Psoas muscle (tissue), 8 donors: ENCODE data around the gene MID1. TPM values are rescaled to one million over a fixed set of nuclear protein-coding genes. Genes with fewer than 3 reads are reported as not detected.

ENCODE experiments used
- ATAC-seq, 4 donors: fragments of 200-7000 bp; cut with Tn5 transposase; one replicate each; pipeline ENCODE4 v1.9.1; 2020; ENCODE audit warnings: moderate library complexity in 3 of 4, mild to moderate bottlenecking in 2 of 4
- DNase-seq, 2 donors: peaks; one replicate each; pipeline ENCODE4 v3.0.0-alpha.2; 2020
- H3K27ac ChIP-seq: fragments of 200-600 bp; one replicate; pipeline ENCODE4 v1.8.0; 2022
- H3K27me3 ChIP-seq, 3 donors: fragments of 200-600 bp in 1 of 3; one replicate each; pipeline versions ENCODE4 v1.6.1 to v1.8.0; 2013 to 2022; ENCODE audit warnings: low read length in 2 of 3, mild to moderate bottlenecking in 2 of 3, moderate library complexity in 1 of 3; ENCODE audit not compliant: insufficient read depth in 3 of 3
- H3K36me3 ChIP-seq, 2 donors: fragments of 200-600 bp in 1 of 2; one replicate each; pipeline versions ENCODE4 v1.6.1 to v1.8.0; 2013 to 2022; ENCODE audit warnings: low read depth in 1 of 2, mild to moderate bottlenecking in 1 of 2, moderate library complexity in 1 of 2; ENCODE audit not compliant: insufficient read depth in 1 of 2
- H3K4me1 ChIP-seq: fragments of 200-600 bp; one replicate; pipeline ENCODE4 v1.8.0; 2022
- H3K4me3 ChIP-seq: fragments of 200-600 bp; one replicate; pipeline ENCODE4 v1.8.0; 2022; ENCODE audit warnings: mild to moderate bottlenecking
- H3K9me3 ChIP-seq: fragments of 200-600 bp; one replicate; pipeline ENCODE4 v1.8.0; 2022
- WGBS, 3 donors: extraction: QIAGEN DNeasy Blood & Tissue Kit; methylation state at CpG; one replicate each; pipeline versions ENCODE4 v1.1.6 to v1.1.7; 2013; 5-methylcytosine and 5-hydroxymethylcytosine counted together
- intact Hi-C, 2 donors: fragments of 100-400 bp; cut with DNase I; formaldehyde crosslinking; loops; one replicate each; pipeline versions ENCODE4 v1.11.0 to v1.14.2; 2022
- polyA plus RNA-seq, 3 donors: library from polyadenylated mRNA; stranded (reverse); fragments of 200-250 nt; gene quantifications; one replicate each; pipeline ENCODE4 v1.2.3, GENCODE V29; 2013
- total RNA-seq, 4 donors: library from RNA; stranded (reverse); fragmentation: NEBNext Ultra II Directional in 2 of 4; extraction: Animal tissue kit (Norgen Biotek cat#: 25700) in 2 of 4; gene quantifications; one replicate each; pipeline versions ENCODE4 v1.2.1 to v1.2.4, GENCODE V29; 2021 to 2023
- TF ChIP-seq, protein P1 (sequence below): fragments of 200-600 bp; IDR thresholded peaks from one replicate; pipeline ENCODE4 v1.8.0; 2022; ENCODE audit warnings: antibody characterized with exemption
- donor health status: healthy with polysubstance abuse.
- donor health status: DM: no; HTN: no; CAD: no; lungs with moderate emphysema.
- donor health status: Bipolar disorder and iron deficiency.
- donor health status: healthy.
- donor health status: DM: yes; HTN: yes; CAD: no.
- donor health status: DM: no; HTN: no; CAD: no.
- donor health status: DM: no; HTN: no; CAD: no.
- donor health status: DM: yes; HTN: yes; CAD: no.

Gene MID1
- total and polyA plus RNA-seq, 7 donors = 0.28 to 1.6 (median 0.90) TPM

DNA sequence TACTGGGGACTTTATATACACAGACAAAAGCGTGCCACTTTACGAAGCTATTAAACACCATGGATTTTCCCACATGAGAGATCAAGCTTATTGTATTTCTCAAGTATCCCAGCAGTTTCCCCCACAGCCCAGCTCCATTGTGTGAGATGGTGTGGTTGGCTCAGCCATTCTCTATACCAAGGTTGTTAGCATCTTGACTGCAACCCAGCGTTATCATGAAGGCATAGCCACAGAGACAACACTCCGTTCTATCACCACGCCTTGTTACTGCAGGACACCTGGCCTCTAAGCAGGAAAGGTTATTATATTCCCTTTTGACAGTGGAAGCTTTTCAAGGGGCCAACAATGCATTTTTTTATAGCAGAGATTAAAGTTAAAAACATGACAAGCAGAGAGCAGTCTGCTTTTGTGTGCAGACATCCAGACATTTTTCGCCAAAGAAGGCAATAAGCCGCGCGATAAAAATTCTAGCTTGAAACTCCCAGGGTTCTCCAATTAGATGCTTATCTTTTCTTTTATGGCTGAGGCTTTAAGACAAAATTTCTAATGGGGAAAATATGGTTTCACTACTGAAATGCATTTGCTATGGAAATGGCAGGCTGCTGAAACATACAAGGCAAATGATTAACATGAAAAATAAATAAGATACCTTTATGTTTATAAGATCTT is 206.1 kb downstream of the MID1 start:
- Histone ChIP-seq H3K4me1 (no peaks in the 10 kb centered on the region), H3K4me3 (no peak overlapping the region), H3K27ac (no peak overlapping the region), H3K9me3 (no peaks in the 10 kb centered on the region), H3K36me3 (no peaks in the 10 kb centered on the region), H3K27me3 (no peaks in the 10 kb centered on the region)
- intact Hi-C loops = no loop called here
- TF ChIP-seq, protein P1, sequence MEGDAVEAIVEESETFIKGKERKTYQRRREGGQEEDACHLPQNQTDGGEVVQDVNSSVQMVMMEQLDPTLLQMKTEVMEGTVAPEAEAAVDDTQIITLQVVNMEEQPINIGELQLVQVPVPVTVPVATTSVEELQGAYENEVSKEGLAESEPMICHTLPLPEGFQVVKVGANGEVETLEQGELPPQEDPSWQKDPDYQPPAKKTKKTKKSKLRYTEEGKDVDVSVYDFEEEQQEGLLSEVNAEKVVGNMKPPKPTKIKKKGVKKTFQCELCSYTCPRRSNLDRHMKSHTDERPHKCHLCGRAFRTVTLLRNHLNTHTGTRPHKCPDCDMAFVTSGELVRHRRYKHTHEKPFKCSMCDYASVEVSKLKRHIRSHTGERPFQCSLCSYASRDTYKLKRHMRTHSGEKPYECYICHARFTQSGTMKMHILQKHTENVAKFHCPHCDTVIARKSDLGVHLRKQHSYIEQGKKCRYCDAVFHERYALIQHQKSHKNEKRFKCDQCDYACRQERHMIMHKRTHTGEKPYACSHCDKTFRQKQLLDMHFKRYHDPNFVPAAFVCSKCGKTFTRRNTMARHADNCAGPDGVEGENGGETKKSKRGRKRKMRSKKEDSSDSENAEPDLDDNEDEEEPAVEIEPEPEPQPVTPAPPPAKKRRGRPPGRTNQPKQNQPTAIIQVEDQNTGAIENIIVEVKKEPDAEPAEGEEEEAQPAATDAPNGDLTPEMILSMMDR = no peak
- 74 to 82% (median 81%) methylated on average over 9 of the region's 9 CpGs for WGBS, 3 donors
- DNase-seq = no peak
- ATAC-seq = no peak

DNA sequence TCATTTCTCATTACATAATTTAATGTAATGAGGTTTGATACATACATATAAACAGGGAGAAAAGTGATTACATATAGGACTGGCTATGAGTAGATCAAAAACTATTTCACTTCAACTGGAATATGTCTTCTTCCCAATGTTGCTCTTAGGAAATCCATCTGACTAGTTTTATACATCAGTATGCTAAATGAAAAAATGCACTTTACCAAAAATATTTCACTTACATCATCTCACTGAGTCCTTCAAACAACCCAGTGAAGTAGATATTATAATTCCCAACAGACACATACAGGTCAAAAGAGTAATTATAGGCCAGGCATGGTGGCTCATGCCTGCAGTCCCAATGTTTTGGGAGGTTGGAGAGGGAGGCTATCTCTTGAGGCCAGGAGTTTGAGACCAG is 215.9 kb downstream of the MID1 start:
- intact Hi-C loops = no loop called here
- no peak for ATAC-seq
- TF ChIP-seq, protein P1 = no peak
- Histone ChIP-seq H3K9me3 (no peaks in the 10 kb centered on the region), H3K4me3 (no peak overlapping the region), H3K27me3 (no peaks in the 10 kb centered on the region), H3K27ac (no peak overlapping the region), H3K4me1 (no peaks in the 10 kb centered on the region), H3K36me3 (no peaks in the 10 kb centered on the region)
- DNase-seq = no peak

DNA sequence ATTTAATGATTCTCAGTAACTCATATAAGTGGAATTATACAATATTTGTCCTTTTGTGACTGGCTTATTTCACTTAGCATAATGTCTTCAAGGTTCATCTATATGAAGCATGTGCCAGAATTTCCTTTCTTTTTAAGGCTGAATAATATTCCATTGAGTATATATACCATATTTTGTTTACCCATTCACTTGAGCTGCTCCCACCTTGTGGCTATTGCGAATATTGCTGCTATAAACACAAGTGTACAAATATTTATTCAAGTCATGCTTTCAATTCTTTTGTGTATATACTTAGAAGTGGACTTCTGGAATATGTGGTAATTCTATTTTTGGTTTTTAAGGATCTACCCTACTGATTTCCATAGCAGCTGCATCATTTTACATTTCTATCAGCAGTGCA is 219.1 kb downstream of the MID1 start:
- Histone ChIP-seq H3K27me3 (no peaks in the 10 kb centered on the region), H3K36me3 (no peaks in the 10 kb centered on the region), H3K4me1 (no peaks in the 10 kb centered on the region), H3K9me3 (no peaks in the 10 kb centered on the region), H3K27ac (no peak overlapping the region), H3K4me3 (no peak overlapping the region)
- 58 to 100% (median 96%) methylated on average over 1 of the region's 1 CpG for whole genome bisulfite sequencing, 3 donors
- intact Hi-C loops = no loop called here
- TF ChIP-seq, protein P1 = no peak
- ATAC-seq (no peak), DNase-seq (no peak)

DNA sequence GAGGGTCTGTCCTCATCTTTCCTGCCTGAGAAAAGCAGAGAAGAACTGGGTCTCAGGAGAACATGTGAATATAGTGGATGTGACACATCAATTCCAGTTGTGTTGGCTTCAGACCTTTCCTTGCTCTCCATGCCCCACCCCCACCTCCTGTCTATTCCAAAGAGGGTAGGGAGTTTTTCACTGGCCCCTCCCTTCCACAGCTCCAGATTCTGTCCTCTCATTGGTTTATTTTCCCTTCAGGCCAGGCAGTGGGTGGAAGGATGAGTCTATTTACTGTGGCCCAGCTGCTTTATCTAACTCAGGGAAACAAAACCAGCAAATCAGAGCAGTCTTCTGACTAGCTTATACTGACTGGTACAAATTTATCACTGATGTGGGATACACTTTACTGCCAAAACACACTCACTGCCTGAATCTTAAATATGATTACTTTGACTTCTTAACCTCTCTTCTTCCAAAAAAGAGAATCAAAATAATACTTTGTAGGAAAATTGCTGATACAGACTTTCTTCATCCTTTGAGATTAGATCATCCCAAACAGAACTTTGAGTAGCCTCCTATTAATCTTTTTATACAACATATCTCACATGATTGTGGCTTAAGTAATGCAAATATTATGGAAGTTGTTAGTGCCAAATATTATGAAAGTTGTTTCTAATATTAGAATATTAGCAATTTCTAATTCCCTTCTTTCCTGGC is 221.2 kb downstream of the MID1 start:
- TF ChIP-seq, protein P1 = no peak
- H3K4me3 ChIP-seq = no peak overlapping the region
- no peaks in the 10 kb centered on the region for H3K4me1 ChIP-seq
- intact Hi-C loops = no loop called here
- no peak for ATAC-seq
- H3K36me3 ChIP-seq = no peaks in the 10 kb centered on the region
- H3K27me3 ChIP-seq = no peaks in the 10 kb centered on the region
- H3K27ac ChIP-seq = no peak overlapping the region
- DNase-seq = no peak
- H3K9me3 ChIP-seq = no peaks in the 10 kb centered on the region
